ENCODE measurements around the gene MGMT.

Gene MGMT

GRCh38 chr10:129629911-129630310 lies 162.9 kb downstream of the MGMT start:
- DNase-seq, result no peak

- no peak for DNase-seq
These were observed 164.0 kb downstream of the MGMT start for GRCh38 chr10:129631006-129631405.

- no peak for DNase-seq
These were observed 165.0 kb downstream of the MGMT start for GRCh38 chr10:129631870-129632623.

- no peak for DNase-seq
These were observed 170.0 kb downstream of the MGMT start for GRCh38 chr10:129637010-129637409.

GRCh38 chr10:129637846-129638245 lies 170.8 kb downstream of the MGMT start:
- DNase-seq, result no peak

- no peak for DNase-seq
These were observed 174.3 kb downstream of the MGMT start for GRCh38 chr10:129641351-129641750.

- DNase-seq, result no peak
These were observed 174.9 kb downstream of the MGMT start for GRCh38 chr10:129641982-129642381.

- DNase-seq, result no peak
These were observed 175.4 kb downstream of the MGMT start for GRCh38 chr10:129642427-129642826.

GRCh38 chr10:129643266-129643665 lies 176.2 kb downstream of the MGMT start:
- no peak for DNase-seq

GRCh38 chr10:129645487-129645886 lies 178.4 kb downstream of the MGMT start:
- no peak for DNase-seq

GRCh38 chr10:129646973-129647372 lies 179.9 kb downstream of the MGMT start:
- DNase-seq, result no peak

GRCh38 chr10:129647590-129647989 lies 180.5 kb downstream of the MGMT start:
- DNase-seq, result no peak

GRCh38 chr10:129648856-129649255 lies 181.8 kb downstream of the MGMT start:
- DNase-seq, result no peak

GRCh38 chr10:129652021-129652420 lies 185.0 kb downstream of the MGMT start:
- no peak for DNase-seq

GRCh38 chr10:129652521-129653201 lies 185.6 kb downstream of the MGMT start:
- DNase-seq, result no peak

- DNase-seq, result no peak
These were observed 186.4 kb downstream of the MGMT start for GRCh38 chr10:129653428-129653827.

- DNase-seq, result no peak
These were observed 186.8 kb downstream of the MGMT start for GRCh38 chr10:129653861-129654260.

- no peak for DNase-seq
These were observed 187.4 kb downstream of the MGMT start for GRCh38 chr10:129654461-129654860.

GRCh38 chr10:129655007-129655678 lies 188.1 kb downstream of the MGMT start:
- no peak for DNase-seq

GRCh38 chr10:129655679-129656031 lies 188.6 kb downstream of the MGMT start:
- DNase-seq, result no peak

- no peak for DNase-seq
These were observed 189.6 kb downstream of the MGMT start for GRCh38 chr10:129656642-129657041.

- DNase-seq, result no peak
These were observed 190.4 kb downstream of the MGMT start for GRCh38 chr10:129657297-129658017.

- DNase-seq, result peak; percentile 13
These were observed 191.5 kb downstream of the MGMT start for GRCh38 chr10:129658376-129659072.
